ENCODE results near the gene PBX1. TPM values are rescaled to one million over a fixed set of nuclear protein-coding genes. Genes with fewer than 3 reads are reported as not detected.

The PBX1 gene
- total RNA-seq, 2 donors from 2014 or later, result 50.2 to 60.4 TPM

- no peak overlapping the region for H3K4me3 ChIP-seq
- H3K27ac ChIP-seq, result no peak overlapping the region
- no peaks in the 10 kb centered on the region for H3K27me3 ChIP-seq (replicated peaks; ENCODE audit: insufficient read depth)
- intact Hi-C loops (cut with DNase I), result no loop called here
- H3K36me3 ChIP-seq, result no peaks in the 10 kb centered on the region
- TF ChIP-seq POLR2A (IDR thresholded peaks at IDR 0.05), result no peak
- TF ChIP-seq CTCF (IDR thresholded peaks at IDR 0.05), result no peak
- TF ChIP-seq POLR2AphosphoS5 (IDR thresholded peaks at IDR 0.05), result no peak
- WGBS, result 90% methylated on average over 4 of the region's 4 CpGs
- no peak for DNase-seq (ENCODE audit: low spot score)
- no peaks in the 10 kb centered on the region for H3K9me3 ChIP-seq
- no peaks in the 10 kb centered on the region for H3K4me1 ChIP-seq (replicated peaks)
These were observed 306.4 kb downstream of the PBX1 start for GRCh38 chr1:164865385-164865784.

GRCh38 chr1:164867590-164867989 is 308.6 kb downstream of the PBX1 start:
- Histone ChIP-seq H3K27me3 (replicated peaks; ENCODE audit: insufficient read depth) (no peaks in the 10 kb centered on the region), H3K27ac (no peak overlapping the region), H3K4me3 (no peak overlapping the region), H3K9me3 (no peaks in the 10 kb centered on the region), H3K4me1 (replicated peaks) (peaks cover 9% of the 10 kb centered on the region), H3K36me3 (no peaks in the 10 kb centered on the region)
- 97% methylated on average over 8 of the region's 8 CpGs for WGBS
- no peak for DNase-seq (ENCODE audit: low spot score)
- TF ChIP-seq POLR2AphosphoS5 (IDR thresholded peaks at IDR 0.05) (no peak), CTCF (IDR thresholded peaks at IDR 0.05) (no peak), POLR2A (IDR thresholded peaks at IDR 0.05) (no peak)
- intact Hi-C loops (cut with DNase I), result no loop called here

- no peaks in the 10 kb centered on the region for H3K36me3 ChIP-seq
- peaks cover 9% of the 10 kb centered on the region for H3K4me1 ChIP-seq (replicated peaks)
- H3K9me3 ChIP-seq, result no peaks in the 10 kb centered on the region
- DNase-seq (ENCODE audit: low spot score), result peak; percentile 27
- no peak for TF ChIP-seq POLR2A (IDR thresholded peaks at IDR 0.05)
- no peak for TF ChIP-seq CTCF (IDR thresholded peaks at IDR 0.05)
- TF ChIP-seq POLR2AphosphoS5 (IDR thresholded peaks at IDR 0.05), result peak; percentile 47
- intact Hi-C loops (cut with DNase I), result no loop called here
- WGBS, result 61% methylated on average over 4 of the region's 4 CpGs
- H3K27ac ChIP-seq, result no peak overlapping the region
- no peaks in the 10 kb centered on the region for H3K27me3 ChIP-seq (replicated peaks; ENCODE audit: insufficient read depth)
- H3K4me3 ChIP-seq, result no peak overlapping the region
These were observed 310.0 kb downstream of the PBX1 start for GRCh38 chr1:164868990-164869389.

GRCh38 chr1:164875518-164875917 is 316.5 kb downstream of the PBX1 start:
- Histone ChIP-seq H3K9me3 (no peaks in the 10 kb centered on the region), H3K4me3 (no peak overlapping the region), H3K27me3 (replicated peaks; ENCODE audit: insufficient read depth) (no peaks in the 10 kb centered on the region), H3K27ac (no peak overlapping the region), H3K36me3 (no peaks in the 10 kb centered on the region), H3K4me1 (replicated peaks) (peaks cover 9% of the 10 kb centered on the region)
- no peak for DNase-seq (ENCODE audit: low spot score)
- 96% methylated on average over 3 of the region's 3 CpGs for WGBS
- intact Hi-C loops (cut with DNase I), result no loop called here
- TF ChIP-seq POLR2A (IDR thresholded peaks at IDR 0.05) (no peak), POLR2AphosphoS5 (IDR thresholded peaks at IDR 0.05) (no peak), CTCF (IDR thresholded peaks at IDR 0.05) (no peak)

GRCh38 chr1:164876398-164877116 is 317.6 kb downstream of the PBX1 start:
- Histone ChIP-seq H3K4me3 (no peak overlapping the region), H3K27ac (no peak overlapping the region), H3K4me1 (replicated peaks) (peaks cover 7% of the 10 kb centered on the region), H3K9me3 (no peaks in the 10 kb centered on the region), H3K27me3 (replicated peaks; ENCODE audit: insufficient read depth) (no peaks in the 10 kb centered on the region), H3K36me3 (no peaks in the 10 kb centered on the region)
- no peak for DNase-seq (ENCODE audit: low spot score)
- WGBS, result 86% methylated on average over 12 of the region's 12 CpGs
- intact Hi-C loops (cut with DNase I), result no loop called here
- no peak for TF ChIP-seq CTCF (IDR thresholded peaks at IDR 0.05)
- TF ChIP-seq POLR2A (IDR thresholded peaks at IDR 0.05), result no peak
- TF ChIP-seq POLR2AphosphoS5 (IDR thresholded peaks at IDR 0.05), result no peak
